Measurements from ENCODE around the gene ARRB2. TPM values are rescaled to one million over a fixed set of nuclear protein-coding genes. Genes with fewer than 3 reads are reported as not detected.

The ARRB2 gene
- polyA plus RNA-seq, 2 of the 4 experiments (the other 2 are of a cell fraction): 61.0 to 73.1 TPM

GRCh38 chr17:4725646-4726310, 15.3 kb downstream of the ARRB2 start:
- no peak for TF ChIP-seq REST (IDR thresholded peaks at IDR 0.05)
- TF ChIP-seq ZNF302 (CRISPR knock-in tag; IDR thresholded peaks at IDR 0.05): no peak
- TF ChIP-seq RNF2 (IDR thresholded peaks at IDR 0.05; ENCODE audit: borderline replicate concordance, low read depth): no peak
- Histone ChIP-seq H3K4me2 (no peak overlapping the region), H3K9me3 (no peaks in the 10 kb centered on the region), H3K4me3 (no peak overlapping the region), H3K27ac (peak overlapping the region in 1 of 2 experiments; percentile 39; a peak in 1 of 6 replicates), H3K4me1 (peaks cover 42% of the 10 kb centered on the region)
- 89% methylated on average over 9 of the region's 9 CpGs for WGBS (ENCODE audit: missing lambda C conversion rate)
- ChIA-PET CTCF (interaction anchor here (0.7 to 8.9 kb wide), 7 partner anchors 14 to 163 kb away, joined by 3 to 57 read pairs (median 4); partner anchors contain the start of genes ARRB2, GLTPD2 and TM4SF5), POLR2A (no interaction called here)
- FAIRE-seq (no peak), DNase-seq (ENCODE audit: low read depth in 1 of 2, low spot score in 1 of 2) (no peak), ATAC-seq (no peak)

DNA sequence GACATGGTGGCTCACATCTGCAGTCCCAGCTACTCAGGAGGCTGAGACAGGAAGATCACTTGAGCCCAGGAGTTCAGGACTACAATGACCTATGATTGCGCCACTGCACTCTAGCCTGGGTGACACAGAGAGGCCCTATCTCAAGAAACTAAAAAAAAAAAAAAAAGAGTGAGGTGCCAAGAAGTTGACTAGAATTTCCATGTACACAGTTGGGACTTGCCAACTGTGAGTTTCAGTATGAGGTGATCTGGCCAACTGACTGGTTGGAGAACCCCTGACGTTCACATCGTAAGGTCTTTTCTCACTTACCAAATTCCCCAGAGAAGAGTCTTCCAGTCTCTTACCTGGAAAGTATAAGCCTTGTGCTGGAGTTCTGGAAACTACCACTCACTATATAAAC, 17.7 kb downstream of the ARRB2 start:
- H3K4me1 ChIP-seq: peaks cover 26% of the 10 kb centered on the region
- WGBS (ENCODE audit: missing lambda C conversion rate): 52% methylated on average over 3 of the region's 3 CpGs
- no peak overlapping the region for H3K4me3 ChIP-seq
- CTCF ChIA-PET: interaction anchor here (0.6 to 9.2 kb wide), 4 partner anchors 14 to 154 kb away, joined by 4 to 68 read pairs (median 10); partner anchors contain the start of genes ARRB2 and GLTPD2
- ATAC-seq (no peak), FAIRE-seq (no peak), DNase-seq (ENCODE audit: low read depth in 1 of 2, low spot score in 1 of 2) (peak in 1 of 2 experiments; percentile 53)
- no peaks in the 10 kb centered on the region for H3K9me3 ChIP-seq
- H3K4me2 ChIP-seq: peak overlapping the region; percentile 29; the same call in 2 of the 3 replicates
- POLR2A ChIA-PET: interaction anchor here (1.1 kb wide), 1 partner anchor 24 kb away, joined by 3 read pairs; the partner anchor contains the start of gene PELP1
- 0 out of 6 replicates have a peak overlapping the region, but pooled peaks of 1 of the 2 experiments have one; percentile 6 for H3K27ac ChIP-seq
- TF ChIP-seq CEBPB (IDR thresholded peaks at IDR 0.05): peak; percentile 42 to 64; a peak in 3 of 4 replicates
- TF ChIP-seq HEYL (CRISPR knock-in tag; IDR thresholded peaks at IDR 0.05): no peak
- no peak for TF ChIP-seq CHD2 (IDR thresholded peaks at IDR 0.05; ENCODE audit: low read length, partially characterized antibody)

DNA sequence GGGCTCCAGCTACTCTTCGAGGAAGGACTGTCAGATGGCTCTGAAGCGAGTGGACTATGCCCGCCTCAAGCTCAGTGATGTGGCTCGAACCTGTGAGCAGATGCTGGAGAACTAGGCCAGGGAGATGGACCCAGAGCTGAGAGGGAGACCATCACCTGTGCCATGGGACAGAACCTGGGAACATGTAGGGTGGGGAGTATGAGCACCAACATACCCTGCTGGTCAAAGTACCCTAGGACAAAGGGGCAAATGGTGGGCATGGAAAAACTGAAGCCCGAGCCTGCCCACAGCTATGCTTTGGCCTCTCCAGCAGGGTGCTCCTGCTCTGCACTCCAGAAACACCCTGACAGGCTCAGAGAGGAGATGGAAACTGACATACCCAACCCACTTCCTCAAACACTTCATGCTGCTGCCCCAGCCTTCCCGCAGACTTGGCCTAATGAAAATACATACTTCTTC, 22.7 kb downstream of the ARRB2 start:
- CTCF ChIA-PET: interaction anchor here (1.3 to 10.2 kb wide), 9 partner anchors 9 to 175 kb away, joined by 3 to 115 read pairs (median 32); partner anchors contain the start of genes ARRB2, C17orf107, GLTPD2 and VMO1

GRCh38 chr17:4734857-4735475, 24.5 kb downstream of the ARRB2 start:
- Histone ChIP-seq H3K4me2 (no peak overlapping the region), H3K4me1 (peaks cover 19% of the 10 kb centered on the region), H3K27ac (no peak overlapping the region), H3K4me3 (no peak overlapping the region), H3K9me3 (no peaks in the 10 kb centered on the region)
- ChIA-PET POLR2A (interaction anchor here (1.2 to 1.6 kb wide), 2 partner anchors 25 to 55 kb away, joined by 3 to 4 read pairs; no protein-coding TSS in a partner anchor), CTCF (interaction anchor here (1.0 to 10.2 kb wide), 10 partner anchors 13 to 174 kb away, joined by 3 to 115 read pairs (median 4); partner anchors contain the start of genes ARRB2, GLTPD2 and VMO1)
- FAIRE-seq (no peak), DNase-seq (ENCODE audit: low read depth in 1 of 2, low spot score in 1 of 2) (no peak), ATAC-seq (no peak)
- TF ChIP-seq JUN (IDR thresholded peaks at IDR 0.05): 0 out of 5 replicates have a peak, but pooled peaks of 1 of the 2 experiments have one; percentile 16
- TF ChIP-seq ZNF302 (CRISPR knock-in tag; IDR thresholded peaks at IDR 0.05): no peak
- 94% methylated on average over 8 of the region's 8 CpGs for WGBS (ENCODE audit: missing lambda C conversion rate)

More for the DNA sequence above, 22.7 kb downstream of the ARRB2 start:
- POLR2A ChIA-PET: interaction anchor here (1.0 kb wide), 1 partner anchor 57 kb away, joined by 5 read pairs; no protein-coding TSS in a partner anchor
- H3K4me2 ChIP-seq: no peak overlapping the region
- 93% methylated on average over 6 of the region's 6 CpGs for WGBS (ENCODE audit: missing lambda C conversion rate)
- DNase-seq (ENCODE audit: low read depth in 1 of 2, low spot score in 1 of 2) (no peak), ATAC-seq (no peak), FAIRE-seq (no peak)
- no peak overlapping the region for H3K4me3 ChIP-seq
- no peaks in the 10 kb centered on the region for H3K9me3 ChIP-seq
- peaks cover 17% of the 10 kb centered on the region for H3K4me1 ChIP-seq
- peak in 1 of 2 experiments; percentile 14; a peak in 1 of 5 replicates for TF ChIP-seq RAD21 (conservative IDR thresholded peaks at IDR 0.05 in 1 of 2, IDR thresholded peaks at IDR 0.05 in 1 of 2)
- no peak for TF ChIP-seq MAX (IDR thresholded peaks at IDR 0.05)
- no peak overlapping the region for H3K27ac ChIP-seq
